GM12878 (cell line): Measurements from ENCODE around the gene ALDH3B2. TPM values are rescaled to one million over a fixed set of nuclear protein-coding genes. Genes with fewer than 3 reads are reported as not detected.

Source experiments
- ATAC-seq: fragments of 200-7000 bp; cut with Tn5 transposase; 3 replicates; pipeline ENCODE4 v1.9.1; 2020; ENCODE audit warnings: mild to moderate bottlenecking, moderate library complexity
- BruUV-seq: library from RNA; stranded (reverse); fragments of 400-500 nt; replicated peaks from 2 replicates; lab custom pipeline; 2021; lab: Mats Ljungman, UMichigan
- CTCF ChIA-PET: fragments of 300-600 bp; sonication (Branson Sonifier 250); formaldehyde crosslinking; extraction: SDS; loops from one replicate; lab custom pipeline; 2021; ENCODE audit warnings: inconsistent platforms; lab: Yijun Ruan, JAX
- POLR2A ChIA-PET: fragments of 350-600 bp; formaldehyde crosslinking; extraction: SDS; loops from one replicate; lab custom pipeline; 2021; ENCODE audit warnings: inconsistent platforms; lab: Charles Lee
- RAD21 ChIA-PET: fragments of 300-600 bp; sonication (Branson Sonifier 250); formaldehyde crosslinking; loops from one replicate; lab custom pipeline; 2023; ENCODE audit warnings: antibody characterized with exemption; ENCODE audit not compliant: unreplicated experiment; lab: Charles Lee
- SMC1A ChIA-PET: fragments of 300-600 bp; sonication (Branson Sonifier 250); formaldehyde crosslinking; loops from one replicate; lab custom pipeline; 2023; ENCODE audit not compliant: unreplicated experiment, uncharacterized antibody; lab: Charles Lee
- DNase-seq: peaks from one replicate; pipeline ENCODE4 v3.0.0-alpha.2; 2011; ENCODE audit warnings: low read depth, low spot score
- FAIRE-seq: peaks from 3 replicates; lab custom pipeline; 2011; peaks lifted over from hg19 to GRCh38; lab: Jason Lieb, UNC
- H2AFZ ChIP-seq: 2 replicates; pipeline ENCODE4 v1.6.0; 2011; ENCODE audit warnings: low read depth, low read length, control low read depth; ENCODE audit not compliant: control insufficient read depth
- H3K27ac ChIP-seq: 2 replicates; pipeline ENCODE4 v1.5.1; 2011; ENCODE audit warnings: control low read depth; ENCODE audit not compliant: control insufficient read depth, insufficient read depth
- H3K27me3 ChIP-seq, 2 experiments: replicated peaks in 1 of 2; 2 replicates each; pipeline versions ENCODE4 v1.6.0 to v1.6.1; 2011; ENCODE audit warnings: low read length in 1 of 2; ENCODE audit not compliant: control insufficient read depth in 2 of 2, insufficient read depth in 2 of 2
- H3K36me3 ChIP-seq, 2 experiments: 2 replicates each; pipeline ENCODE4 v1.5.1; 2011; ENCODE audit warnings: low read length in 1 of 2; ENCODE audit not compliant: control insufficient read depth in 2 of 2, insufficient read depth in 2 of 2
- H3K4me1 ChIP-seq: 2 replicates; pipeline ENCODE4 v1.6.1; 2011; ENCODE audit warnings: mild to moderate bottlenecking, low read length, moderate library complexity, mixed read lengths; ENCODE audit not compliant: control insufficient read depth, insufficient read depth
- H3K4me2 ChIP-seq: 2 replicates; pipeline ENCODE4 v1.6.0; 2011; ENCODE audit warnings: control low read depth; ENCODE audit not compliant: control insufficient read depth, insufficient read depth
- H3K4me3 ChIP-seq: fragments of 200-600 bp; sonication (generic); 2 replicates; pipeline ENCODE4 v1.5.1; 2016
- H3K79me2 ChIP-seq: 2 replicates; pipeline ENCODE4 v1.6.0; 2011; ENCODE audit warnings: low read length; ENCODE audit not compliant: control insufficient read depth, insufficient read depth
- H3K9ac ChIP-seq: 2 replicates; pipeline ENCODE4 v1.8.0; 2011; ENCODE audit warnings: low read length, control low read depth, mixed read lengths; ENCODE audit not compliant: control insufficient read depth, insufficient read depth
- H3K9me3 ChIP-seq: replicated peaks from 3 replicates; pipeline ENCODE4 v1.5.1; 2011; ENCODE audit warnings: mild to moderate bottlenecking, low read length; ENCODE audit not compliant: control insufficient read depth, insufficient read depth
- H4K20me1 ChIP-seq: 2 replicates; pipeline ENCODE4 v1.6.0; 2011; ENCODE audit not compliant: control insufficient read depth, insufficient read depth
- EED ChIP-seq: sonication (generic); IDR thresholded peaks from 2 replicates; pipeline ENCODE4 v1.6.1; 2016; ENCODE audit warnings: antibody characterized with exemption, low read depth
- IRF5 ChIP-seq: fragments of 450-650 bp; IDR thresholded peaks from 2 replicates; pipeline ENCODE4 v1.6.1; 2017; ENCODE audit warnings: borderline replicate concordance
- PKNOX1 ChIP-seq: fragments of 450-650 bp; IDR thresholded peaks from 2 replicates; pipeline ENCODE4 v1.6.1; 2016; ENCODE audit warnings: mild to moderate bottlenecking
- POLR2AphosphoS2 ChIP-seq: IDR thresholded peaks from 2 replicates; pipeline ENCODE4 v1.6.1; 2011; ENCODE audit warnings: low read depth, mild to moderate bottlenecking, low read length, improper control_type of control experiment, moderate library complexity
- SREBF2 ChIP-seq: IDR thresholded peaks from 2 replicates; pipeline ENCODE4 v1.6.1; 2012; ENCODE audit warnings: mild to moderate bottlenecking, low read length
- ZNF274 ChIP-seq: IDR thresholded peaks from one replicate; pipeline ENCODE4 v1.8.0; 2011; ENCODE audit not compliant: insufficient read length, insufficient read depth
- WGBS: methylation state at CpG from one replicate; pipeline ENCODE4 v1.1.6; 2016; ENCODE audit warnings: low lambda C conversion rate; ENCODE audit not compliant: insufficient replicate concordance, insufficient coverage; ENCODE audit errors: missing lambda C conversion rate; 5-methylcytosine and 5-hydroxymethylcytosine counted together
- in situ Hi-C: fragments of 300-500 bp; cut with MboI; formaldehyde crosslinking; loops from 9 replicates; pipeline ENCODE4 v1.14.3; 2018; ENCODE audit warnings: mixed read lengths
- intact Hi-C: fragments of 100-400 bp; cut with micrococcal nuclease; formaldehyde crosslinking; loops from one replicate; pipeline ENCODE4 v1.14.2; 2022; ENCODE audit not compliant: unreplicated experiment
- polyA plus RNA-seq, 11 experiments: library from polyadenylated mRNA; depleted of rRNA in 4 of 11; unstranded in 6 of 11; stranded (reverse) in 5 of 11; fragments of >200 nt; fragmentation: Nextera tagmentation in 4 of 11; fragmentation: Illumina TruSeq in 1 of 11; extraction: Ambion mirVana in 4 of 11; extraction: Trizol in 1 of 11; gene quantifications; 1 replicate in 1 of 11; 2 replicates in 10 of 11; pipeline versions ENCODE4 v1.2.1 to v1.2.3, GENCODE V29; 2011 to 2016; ENCODE audit warnings: inconsistent platforms in 2 of 11, missing spikeins in 2 of 11, low read depth in 1 of 11
- total RNA-seq, 4 experiments: library from RNA; depleted of rRNA in 3 of 4; stranded (reverse); fragments of >200 nt in 3 of 4; fragmentation: Illumina TruSeq in 1 of 4; extraction: Trizol in 1 of 4; gene quantifications; 2 replicates each; pipeline versions ENCODE4 v1.2.1 to v1.2.3, GENCODE V29; 2013 to 2021
- TF ChIP-seq, protein P1 (sequence below): fragments of 450-650 bp; IDR thresholded peaks from 2 replicates; pipeline ENCODE4 v1.6.1; 2017; ENCODE audit warnings: antibody characterized with exemption, mild to moderate bottlenecking, moderate library complexity

Gene ALDH3B2
- total and polyA plus RNA-seq, 10 of the 15 experiments (the other 5 are each of a cell fraction or from before 2014, with no cell fraction given), result 0.09 to 0.17 TPM; not detected in 8

DNA sequence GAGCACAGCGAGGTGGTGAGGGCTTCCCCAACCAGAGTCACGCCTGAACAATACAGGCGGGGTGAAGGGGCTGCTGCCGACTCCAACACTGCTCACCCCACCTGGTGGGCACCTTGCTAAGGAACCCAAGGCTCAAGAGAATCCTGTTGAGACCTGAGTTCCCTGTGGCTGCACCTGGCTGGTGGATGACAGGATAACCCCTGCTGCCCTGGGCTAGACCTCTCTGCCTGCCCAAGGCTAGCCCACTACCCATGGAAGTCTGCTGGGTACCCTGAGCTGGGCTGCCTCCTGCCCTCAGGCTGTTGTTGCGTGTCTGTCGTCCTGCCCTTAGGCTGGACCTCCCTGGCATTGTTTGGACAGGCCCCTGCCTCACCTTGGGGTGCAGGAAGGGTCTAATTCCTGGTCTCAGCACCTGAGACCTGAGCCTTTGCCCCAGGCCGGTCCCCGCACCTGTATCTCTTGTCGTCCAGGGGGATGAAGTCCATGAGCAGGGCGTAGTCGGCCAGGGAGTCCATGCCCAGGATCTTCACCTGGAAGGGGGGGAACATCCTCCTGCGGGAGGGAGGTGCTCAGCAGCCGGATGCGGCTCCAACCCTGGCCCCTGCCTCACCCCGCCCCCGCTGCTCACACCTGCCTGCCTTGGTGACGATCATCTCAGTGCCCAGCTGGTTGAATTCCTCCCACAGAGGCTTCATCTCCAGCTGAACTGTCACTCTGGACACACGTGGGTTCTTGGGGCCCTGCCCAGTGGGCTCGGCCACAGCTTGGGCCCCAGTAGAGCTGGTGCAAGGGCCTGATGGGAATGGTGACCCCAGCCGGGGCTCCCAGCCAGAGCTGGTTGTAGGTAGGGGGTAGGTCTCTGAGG, 39.8 kb downstream of the ALDH3B2 start:
- peaks cover 13% of the 10 kb centered on the region for H3K4me1 ChIP-seq
- H3K27ac ChIP-seq, result no peak overlapping the region
- FAIRE-seq, result no peak
- no peaks in the 10 kb centered on the region for H4K20me1 ChIP-seq
- ChIA-PET RAD21 (interaction anchor here (1.5 kb wide), 1 partner anchor 20 kb away, joined by 4 read pairs; no protein-coding TSS in a partner anchor), CTCF (interaction anchor here (2.0 kb wide), 1 partner anchor 24 kb away, joined by 21 read pairs; no protein-coding TSS in a partner anchor), POLR2A (interaction anchor here (0.7 to 0.9 kb wide), 2 partner anchors 14 to 363 kb away, joined by 3 read pairs; no protein-coding TSS in a partner anchor), SMC1A (interaction anchor here (1.7 kb wide), 1 partner anchor 11 kb away, joined by 6 read pairs; no protein-coding TSS in a partner anchor)
- 60% methylated on average over 20 of the region's 20 CpGs for WGBS
- no peaks in the 10 kb centered on the region for H3K36me3 ChIP-seq
- intact Hi-C loops (no loop called here), in situ Hi-C loops (no loop called here)
- H3K79me2 ChIP-seq, result no peaks in the 10 kb centered on the region
- H3K27me3 ChIP-seq, result no peaks in the 10 kb centered on the region; a peak in 1 of 4 replicates
- H3K9ac ChIP-seq, result no peak overlapping the region
- no peak overlapping the region for H3K4me2 ChIP-seq
- H2AFZ ChIP-seq, result no peak overlapping the region
- DNase-seq, result no peak
- no peaks in the 10 kb centered on the region for H3K9me3 ChIP-seq
- no TSS peak for BruUV-seq
- peak; percentile 10; the same call in 1 of the 2 replicates for TF ChIP-seq PKNOX1
- no peak for TF ChIP-seq POLR2AphosphoS2
- ATAC-seq, result no peak
- H3K4me3 ChIP-seq, result no peak overlapping the region

DNA sequence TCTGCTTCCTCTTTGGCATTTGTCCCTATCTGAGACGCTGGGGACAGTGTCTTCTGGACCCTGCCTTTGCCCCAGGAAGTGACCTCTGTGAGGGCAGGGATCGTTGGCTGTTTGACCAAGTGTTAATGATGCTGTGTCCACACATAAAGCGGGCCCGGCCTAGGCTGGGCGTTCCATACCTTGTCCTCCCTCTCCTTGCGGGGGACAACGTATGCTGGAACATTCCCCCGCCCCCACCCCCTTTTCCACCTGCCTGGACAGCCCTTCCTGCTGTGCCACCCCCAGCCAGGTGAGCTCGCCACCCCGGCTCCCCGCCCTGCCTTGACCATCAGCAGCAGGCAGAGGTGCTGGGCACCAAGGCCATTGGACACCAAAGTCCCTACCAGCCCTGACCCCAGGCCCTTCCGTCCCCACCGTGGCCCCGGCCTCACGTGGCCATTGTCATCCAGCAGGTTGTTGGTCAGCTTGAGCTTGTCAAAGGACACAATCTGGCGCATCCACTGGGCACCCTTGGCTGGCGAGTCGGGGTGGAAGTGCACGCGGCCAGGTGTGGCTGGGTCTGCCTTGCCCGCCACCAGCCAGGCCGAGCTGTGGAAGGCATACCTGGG, 40.6 kb downstream of the ALDH3B2 start:
- no peaks in the 10 kb centered on the region for H3K9me3 ChIP-seq
- ATAC-seq, result no peak
- H3K9ac ChIP-seq, result no peak overlapping the region
- H3K4me3 ChIP-seq, result no peak overlapping the region
- no peak overlapping the region for H3K4me2 ChIP-seq
- 62% methylated on average over 22 of the region's 22 CpGs for WGBS
- no peak for FAIRE-seq
- POLR2A ChIA-PET, result no interaction called here
- RAD21 ChIA-PET, result no interaction called here
- H4K20me1 ChIP-seq, result no peaks in the 10 kb centered on the region
- CTCF ChIA-PET, result no interaction called here
- H3K79me2 ChIP-seq, result no peaks in the 10 kb centered on the region
- in situ Hi-C loops, result no loop called here
- no peak for DNase-seq
- no peak overlapping the region for H2AFZ ChIP-seq
- H3K27me3 ChIP-seq, result no peaks in the 10 kb centered on the region; a peak in 1 of 4 replicates
- H3K36me3 ChIP-seq, result no peaks in the 10 kb centered on the region
- no TSS peak for BruUV-seq
- H3K4me1 ChIP-seq, result peaks cover 16% of the 10 kb centered on the region
- no peak overlapping the region for H3K27ac ChIP-seq
- SMC1A ChIA-PET, result no interaction called here
- intact Hi-C loops, result no loop called here
- TF ChIP-seq SREBF2 (no peak), ZNF274 (no peak), EED (no peak), PKNOX1 (no peak), IRF5 (no peak)
- TF ChIP-seq, protein P1, sequence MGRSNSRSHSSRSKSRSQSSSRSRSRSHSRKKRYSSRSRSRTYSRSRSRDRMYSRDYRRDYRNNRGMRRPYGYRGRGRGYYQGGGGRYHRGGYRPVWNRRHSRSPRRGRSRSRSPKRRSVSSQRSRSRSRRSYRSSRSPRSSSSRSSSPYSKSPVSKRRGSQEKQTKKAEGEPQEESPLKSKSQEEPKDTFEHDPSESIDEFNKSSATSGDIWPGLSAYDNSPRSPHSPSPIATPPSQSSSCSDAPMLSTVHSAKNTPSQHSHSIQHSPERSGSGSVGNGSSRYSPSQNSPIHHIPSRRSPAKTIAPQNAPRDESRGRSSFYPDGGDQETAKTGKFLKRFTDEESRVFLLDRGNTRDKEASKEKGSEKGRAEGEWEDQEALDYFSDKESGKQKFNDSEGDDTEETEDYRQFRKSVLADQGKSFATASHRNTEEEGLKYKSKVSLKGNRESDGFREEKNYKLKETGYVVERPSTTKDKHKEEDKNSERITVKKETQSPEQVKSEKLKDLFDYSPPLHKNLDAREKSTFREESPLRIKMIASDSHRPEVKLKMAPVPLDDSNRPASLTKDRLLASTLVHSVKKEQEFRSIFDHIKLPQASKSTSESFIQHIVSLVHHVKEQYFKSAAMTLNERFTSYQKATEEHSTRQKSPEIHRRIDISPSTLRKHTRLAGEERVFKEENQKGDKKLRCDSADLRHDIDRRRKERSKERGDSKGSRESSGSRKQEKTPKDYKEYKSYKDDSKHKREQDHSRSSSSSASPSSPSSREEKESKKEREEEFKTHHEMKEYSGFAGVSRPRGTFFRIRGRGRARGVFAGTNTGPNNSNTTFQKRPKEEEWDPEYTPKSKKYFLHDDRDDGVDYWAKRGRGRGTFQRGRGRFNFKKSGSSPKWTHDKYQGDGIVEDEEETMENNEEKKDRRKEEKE, result no peak
